IMR-90 (cell line): ENCODE data around the gene MAPK8IP3.

ENCODE experiments used
- BHLHE40 ChIP-seq: fragments of 150-350 bp; IDR thresholded peaks from 2 replicates; pipeline ENCODE4 v1.6.1; 2016; ENCODE audit warnings: mild to moderate bottlenecking, low read depth, low read length
- POLR2A ChIP-seq: IDR thresholded peaks from 2 replicates; pipeline ENCODE4 v1.6.1; 2012; ENCODE audit warnings: mild to moderate bottlenecking, low read depth, low read length
- TF ChIP-seq, protein P1 (sequence below): conservative IDR thresholded peaks from 2 replicates; pipeline ENCODE4 v1.5.1; 2012; ENCODE audit warnings: mild to moderate bottlenecking, low read depth, low read length, improper control_type of control experiment

DNA sequence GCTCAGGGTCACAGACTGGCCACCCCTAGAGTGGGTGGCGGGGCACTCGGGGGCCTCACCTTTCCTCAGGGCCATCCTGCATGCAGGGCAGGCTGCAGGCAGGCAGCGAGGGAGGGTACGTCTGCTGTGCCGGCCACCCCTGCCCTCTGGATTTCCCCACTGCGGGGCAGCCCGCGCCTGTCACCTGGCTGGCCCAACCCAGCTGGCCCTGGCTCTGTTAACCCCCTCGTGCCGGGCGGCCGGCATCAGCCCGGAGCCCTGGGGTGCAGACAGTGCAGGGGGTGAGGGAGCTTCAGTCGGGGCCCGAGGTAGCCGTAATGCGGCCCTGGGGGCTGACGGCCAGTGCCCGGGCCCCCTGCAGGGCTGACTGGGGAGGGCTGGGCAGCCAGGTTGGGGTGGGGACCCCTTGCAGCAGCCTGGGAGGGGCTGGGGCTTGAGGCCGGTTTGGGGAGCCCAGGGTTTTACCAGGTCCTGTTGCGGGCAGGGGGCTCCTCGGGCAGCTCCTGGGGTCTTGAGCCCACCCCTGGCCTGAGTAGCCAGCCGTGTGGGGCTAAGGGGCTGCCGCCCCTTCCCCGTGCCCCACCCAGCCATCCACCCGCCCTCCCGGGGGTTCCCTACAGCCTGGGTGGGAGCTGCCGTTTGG is 87.7 kb downstream of the MAPK8IP3 start, which contains the start of gene IGFALS:
- TF ChIP-seq, protein P1, sequence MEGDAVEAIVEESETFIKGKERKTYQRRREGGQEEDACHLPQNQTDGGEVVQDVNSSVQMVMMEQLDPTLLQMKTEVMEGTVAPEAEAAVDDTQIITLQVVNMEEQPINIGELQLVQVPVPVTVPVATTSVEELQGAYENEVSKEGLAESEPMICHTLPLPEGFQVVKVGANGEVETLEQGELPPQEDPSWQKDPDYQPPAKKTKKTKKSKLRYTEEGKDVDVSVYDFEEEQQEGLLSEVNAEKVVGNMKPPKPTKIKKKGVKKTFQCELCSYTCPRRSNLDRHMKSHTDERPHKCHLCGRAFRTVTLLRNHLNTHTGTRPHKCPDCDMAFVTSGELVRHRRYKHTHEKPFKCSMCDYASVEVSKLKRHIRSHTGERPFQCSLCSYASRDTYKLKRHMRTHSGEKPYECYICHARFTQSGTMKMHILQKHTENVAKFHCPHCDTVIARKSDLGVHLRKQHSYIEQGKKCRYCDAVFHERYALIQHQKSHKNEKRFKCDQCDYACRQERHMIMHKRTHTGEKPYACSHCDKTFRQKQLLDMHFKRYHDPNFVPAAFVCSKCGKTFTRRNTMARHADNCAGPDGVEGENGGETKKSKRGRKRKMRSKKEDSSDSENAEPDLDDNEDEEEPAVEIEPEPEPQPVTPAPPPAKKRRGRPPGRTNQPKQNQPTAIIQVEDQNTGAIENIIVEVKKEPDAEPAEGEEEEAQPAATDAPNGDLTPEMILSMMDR, result no peak
- TF ChIP-seq POLR2A, result no peak
- no peak for TF ChIP-seq BHLHE40
